SU-DHL-6 (cell line): ENCODE results near the gene DSTN.

Experiments used
- CTCF ChIP-seq: fragments of 200-600 bp; sonication (generic); IDR thresholded peaks from one replicate; pipeline ENCODE4 v1.5.1; 2017; ENCODE audit warnings: antibody characterized with exemption, mild to moderate bottlenecking, low read length, moderate library complexity; ENCODE audit not compliant: insufficient read depth, poor library complexity, severe bottlenecking
- EZH2phosphoT487 ChIP-seq: fragments of 200-600 bp; sonication (generic), shearing (Covaris generic); conservative IDR thresholded peaks from 2 replicates; pipeline ENCODE4 v1.6.1; 2018; ENCODE audit warnings: mild to moderate bottlenecking, antibody characterized with exemption, low read length, moderate library complexity, mixed read lengths

GRCh38 chr20:17648791-17649730, 79.2 kb downstream of the DSTN start:
- TF ChIP-seq CTCF: peak; percentile 33
- TF ChIP-seq EZH2phosphoT487: no peak
